BLaER1 treated with 17β-estradiol and CSF1 and Interleukin-3, amounts not matched to agents 10 nM and 100 nM (cell line): ENCODE data around the gene AKAP6.

Experiments used
- H3K27ac ChIP-seq, 11 experiments: shearing (Covaris generic); formaldehyde crosslinking; 2 replicates each; pipeline ENCODE4 v1.8.1; 2022
- H3K27me3 ChIP-seq, 11 experiments: shearing (Covaris generic); formaldehyde crosslinking; 2 replicates each; pipeline ENCODE4 v1.8.1; 2022
- H3K36me3 ChIP-seq, 11 experiments: shearing (Covaris generic); formaldehyde crosslinking; 2 replicates each; pipeline ENCODE4 v1.8.1; 2022
- H3K4me1 ChIP-seq, 10 experiments: shearing (Covaris generic); formaldehyde crosslinking; 2 replicates each; pipeline ENCODE4 v1.8.1; 2022
- H3K4me2 ChIP-seq, 11 experiments: shearing (Covaris generic); formaldehyde crosslinking; 2 replicates each; pipeline ENCODE4 v1.8.1; 2022
- H3K4me3 ChIP-seq, 10 experiments: shearing (Covaris generic); formaldehyde crosslinking; 2 replicates each; pipeline ENCODE4 v1.8.1; 2022
- H3K9ac ChIP-seq, 11 experiments: shearing (Covaris generic); formaldehyde crosslinking; 2 replicates each; pipeline ENCODE4 v1.8.1; 2022
- H3K9me3 ChIP-seq, 11 experiments: shearing (Covaris generic); formaldehyde crosslinking; replicated peaks in 1 of 11; 2 replicates each; pipeline ENCODE4 v1.8.1; 2022
- H4K20me1 ChIP-seq, 11 experiments: shearing (Covaris generic); formaldehyde crosslinking; 2 replicates each; pipeline ENCODE4 v1.8.1; 2022
- Cebpa-rat ChIP-seq, 11 experiments: shearing (Covaris generic); IDR thresholded peaks; 2 replicates each; pipeline ENCODE4 v1.8.1; 2022

The AKAP6 gene

DNA sequence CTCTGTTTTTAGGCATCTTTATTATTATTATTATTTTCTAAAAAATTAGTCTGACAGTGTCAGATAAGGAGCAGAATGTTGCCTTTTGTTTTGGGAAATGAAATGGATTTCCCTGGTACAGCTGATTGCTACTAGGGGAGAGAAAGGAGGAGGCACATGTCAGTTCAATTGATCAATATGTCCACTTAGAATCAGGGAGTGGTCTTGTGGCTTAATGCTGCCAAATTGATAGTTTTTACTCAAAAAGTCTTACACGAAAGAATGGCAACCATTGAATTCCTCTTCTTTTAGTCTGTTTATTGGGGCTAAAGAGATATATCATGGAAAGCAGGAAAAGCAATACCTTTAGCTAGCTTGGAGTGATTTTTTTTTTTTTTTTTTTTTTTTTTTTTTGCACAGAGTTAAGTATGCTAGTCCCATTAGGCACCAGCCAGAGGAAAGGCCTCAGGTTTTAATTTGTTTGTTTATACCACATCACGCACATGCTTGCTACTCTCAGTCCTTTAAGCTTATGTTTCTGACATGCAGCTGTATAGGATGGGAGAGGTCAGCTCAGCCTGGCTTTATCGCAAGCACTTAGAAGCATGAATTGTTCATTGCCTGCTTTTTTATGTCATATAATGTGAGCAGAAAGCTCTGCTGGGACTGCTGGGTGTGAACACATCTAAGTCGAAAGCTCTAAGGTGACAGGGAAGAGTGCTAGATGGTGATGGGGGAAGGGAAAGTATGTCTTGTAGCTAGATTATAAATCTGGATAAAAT is 1.4 kb downstream of the AKAP6 start:
- no peak for TF ChIP-seq Cebpa-rat (IDR thresholded peaks at IDR 0.05)
- Histone ChIP-seq H3K9ac (no peak overlapping the region), H3K4me3 (no peak overlapping the region), H3K27ac (no peak overlapping the region), H3K27me3 (no peaks in the 10 kb centered on the region), H3K4me2 (no peak overlapping the region), H3K36me3 (no peaks in the 10 kb centered on the region), H3K4me1 (no peaks in the 10 kb centered on the region), H3K9me3 (peaks cover 0 to 5% (median 0%) of the 10 kb centered on the region in 11 experiments; a peak in 1 of 22 replicates), H4K20me1 (no peaks in the 10 kb centered on the region)

DNA sequence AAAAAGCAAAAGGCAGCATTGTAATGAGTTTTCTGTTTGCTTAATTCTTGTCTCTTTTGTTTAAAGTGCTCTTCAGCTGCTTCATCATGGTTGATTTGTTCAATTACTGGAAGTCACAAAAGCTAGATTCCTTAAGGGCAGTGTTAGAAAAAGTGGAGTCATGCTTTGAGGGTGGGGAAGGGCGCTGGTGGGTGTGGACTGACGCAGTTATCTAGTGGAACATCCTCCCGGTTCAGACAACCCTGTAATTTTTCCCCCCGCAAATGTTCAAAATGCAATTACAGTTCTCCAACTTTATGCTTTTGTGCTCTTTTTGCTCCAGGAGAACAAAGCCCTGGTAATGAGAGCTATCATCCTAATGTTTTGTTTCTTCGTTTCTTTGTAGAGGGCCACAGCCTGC is 2.1 kb downstream of the AKAP6 start:
- H3K4me2 ChIP-seq, result no peak overlapping the region
- no peak overlapping the region for H3K9ac ChIP-seq
- H3K36me3 ChIP-seq, result no peaks in the 10 kb centered on the region
- H4K20me1 ChIP-seq, result no peaks in the 10 kb centered on the region
- no peak overlapping the region for H3K27ac ChIP-seq
- no peaks in the 10 kb centered on the region for H3K27me3 ChIP-seq
- H3K4me3 ChIP-seq, result no peak overlapping the region
- H3K9me3 ChIP-seq, result peaks cover 0 to 2% (median 0%) of the 10 kb centered on the region in 11 experiments; a peak in 1 of 22 replicates
- no peaks in the 10 kb centered on the region for H3K4me1 ChIP-seq
- TF ChIP-seq Cebpa-rat (IDR thresholded peaks at IDR 0.05), result no peak

DNA sequence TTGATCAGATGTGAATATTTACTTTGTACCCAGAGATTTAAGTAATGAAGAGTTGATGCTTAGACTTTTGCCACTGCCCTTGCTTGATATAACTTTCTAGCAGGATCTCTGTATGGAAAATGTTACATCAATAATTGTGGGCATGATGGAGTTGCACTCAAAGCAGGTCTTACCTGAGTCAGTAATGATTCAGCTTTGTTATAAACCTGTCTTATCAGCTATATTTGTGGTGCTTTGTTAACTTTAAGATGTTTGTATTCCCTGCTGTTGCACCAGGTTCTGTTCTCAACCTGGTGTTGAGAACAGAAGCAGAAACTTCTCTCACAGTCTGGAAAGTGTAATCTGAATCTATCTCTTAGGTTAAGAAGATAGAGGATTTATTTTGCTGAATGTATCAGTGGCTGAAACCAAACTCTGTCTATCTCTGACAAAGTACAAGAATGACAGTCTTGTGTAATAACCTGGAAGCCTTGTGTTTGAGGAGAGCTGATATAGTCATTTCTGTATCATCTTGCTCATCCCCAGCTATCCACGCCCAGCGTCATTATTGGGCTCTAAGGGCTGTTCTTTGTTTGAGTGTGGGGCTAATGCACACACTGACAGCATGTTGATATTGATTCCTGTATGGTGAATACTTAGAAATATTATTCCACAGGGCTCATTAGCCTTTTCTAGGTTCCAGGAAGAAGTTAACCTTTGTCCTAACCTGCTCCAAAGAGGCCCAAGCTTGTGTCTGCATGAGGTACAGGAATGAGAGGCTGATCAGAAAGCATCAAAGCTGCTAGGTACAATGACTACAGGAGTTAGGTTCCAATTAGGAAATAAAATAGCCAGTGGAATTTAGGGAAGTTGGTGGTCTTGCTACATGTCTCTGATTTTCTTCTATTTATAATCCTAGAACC is 3.6 kb downstream of the AKAP6 start:
- no peak overlapping the region for H3K9ac ChIP-seq
- no peak overlapping the region for H3K27ac ChIP-seq
- H4K20me1 ChIP-seq, result no peaks in the 10 kb centered on the region
- no peaks in the 10 kb centered on the region for H3K4me1 ChIP-seq
- H3K9me3 ChIP-seq, result no peaks in the 10 kb centered on the region
- no peak overlapping the region for H3K4me2 ChIP-seq
- H3K27me3 ChIP-seq, result no peaks in the 10 kb centered on the region
- H3K36me3 ChIP-seq, result no peaks in the 10 kb centered on the region
- no peak for TF ChIP-seq Cebpa-rat (IDR thresholded peaks at IDR 0.05)
- H3K4me3 ChIP-seq, result no peak overlapping the region

DNA sequence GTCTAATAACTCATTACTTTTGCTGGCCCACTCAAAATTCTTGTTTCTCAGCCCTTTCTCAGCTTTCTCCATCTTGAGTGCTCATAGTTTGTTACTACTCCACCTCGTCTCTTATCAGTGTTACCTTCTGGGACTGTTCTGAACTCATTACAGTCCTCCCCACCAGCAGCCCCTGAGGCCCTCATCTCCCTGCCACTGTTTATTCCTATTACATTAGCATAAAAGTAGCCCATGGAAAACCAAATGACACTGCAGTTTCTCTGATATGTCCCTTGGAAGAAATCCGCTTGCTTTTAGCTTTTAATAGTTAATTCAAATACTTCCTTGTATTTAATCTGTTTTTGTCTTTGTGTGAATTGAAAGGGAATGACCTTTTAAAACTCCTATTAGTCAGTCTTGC is 7.6 kb downstream of the AKAP6 start:
- Histone ChIP-seq H3K4me3 (no peak overlapping the region), H3K4me1 (no peaks in the 10 kb centered on the region), H3K9ac (no peak overlapping the region), H3K27ac (no peak overlapping the region), H3K4me2 (no peak overlapping the region), H4K20me1 (no peaks in the 10 kb centered on the region), H3K27me3 (no peaks in the 10 kb centered on the region), H3K9me3 (no peaks in the 10 kb centered on the region), H3K36me3 (no peaks in the 10 kb centered on the region)
- no peak for TF ChIP-seq Cebpa-rat (IDR thresholded peaks at IDR 0.05)

DNA sequence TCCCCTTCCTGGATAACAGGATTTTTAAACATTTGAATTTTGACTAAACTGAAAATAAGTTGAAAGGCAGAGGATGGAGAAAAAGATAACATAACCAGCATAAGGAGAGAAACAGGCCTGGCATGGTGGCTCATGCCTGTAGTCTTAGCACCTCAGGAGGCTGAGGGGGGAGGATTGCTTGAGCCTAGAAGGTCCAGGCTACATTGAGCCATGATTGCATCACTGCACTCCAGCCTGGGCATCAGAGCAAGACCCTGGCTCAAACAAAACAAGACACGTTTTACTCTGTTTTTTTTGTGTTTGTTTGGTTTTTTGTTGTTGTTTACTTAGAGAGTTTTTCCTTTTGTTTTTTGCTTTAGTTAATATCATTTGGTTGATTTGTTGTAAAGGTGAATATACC is 8.7 kb downstream of the AKAP6 start:
- Histone ChIP-seq H3K36me3 (no peaks in the 10 kb centered on the region), H3K9me3 (no peaks in the 10 kb centered on the region), H3K9ac (no peak overlapping the region), H4K20me1 (no peaks in the 10 kb centered on the region), H3K4me2 (no peak overlapping the region), H3K4me3 (no peak overlapping the region), H3K27me3 (no peaks in the 10 kb centered on the region), H3K27ac (no peak overlapping the region), H3K4me1 (no peaks in the 10 kb centered on the region)
- no peak for TF ChIP-seq Cebpa-rat (IDR thresholded peaks at IDR 0.05)

DNA sequence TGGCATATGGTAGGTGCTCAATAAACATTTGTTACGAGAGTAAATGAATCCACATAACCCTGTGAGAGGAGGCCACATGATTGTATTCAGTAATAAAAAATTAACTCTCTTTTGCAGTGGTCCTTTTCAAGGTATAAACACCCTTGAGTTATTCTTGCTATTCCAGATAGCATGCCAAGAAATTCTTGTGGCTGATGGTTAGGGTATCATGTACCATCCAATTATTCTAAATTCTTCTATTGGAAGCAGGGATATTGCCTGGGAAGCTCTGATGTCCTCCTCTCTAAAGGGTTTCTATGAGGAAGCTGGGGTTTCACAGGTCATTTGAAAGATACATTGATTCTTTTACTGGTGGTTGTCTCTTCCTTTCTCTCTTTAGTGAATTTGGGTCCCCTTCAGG is 10.1 kb downstream of the AKAP6 start:
- Histone ChIP-seq H3K4me1 (no peaks in the 10 kb centered on the region), H3K36me3 (no peaks in the 10 kb centered on the region), H3K4me2 (no peak overlapping the region), H3K9me3 (no peaks in the 10 kb centered on the region), H3K4me3 (no peak overlapping the region), H3K27ac (no peak overlapping the region), H4K20me1 (no peaks in the 10 kb centered on the region), H3K27me3 (no peaks in the 10 kb centered on the region), H3K9ac (no peak overlapping the region)
- no peak for TF ChIP-seq Cebpa-rat (IDR thresholded peaks at IDR 0.05)

DNA sequence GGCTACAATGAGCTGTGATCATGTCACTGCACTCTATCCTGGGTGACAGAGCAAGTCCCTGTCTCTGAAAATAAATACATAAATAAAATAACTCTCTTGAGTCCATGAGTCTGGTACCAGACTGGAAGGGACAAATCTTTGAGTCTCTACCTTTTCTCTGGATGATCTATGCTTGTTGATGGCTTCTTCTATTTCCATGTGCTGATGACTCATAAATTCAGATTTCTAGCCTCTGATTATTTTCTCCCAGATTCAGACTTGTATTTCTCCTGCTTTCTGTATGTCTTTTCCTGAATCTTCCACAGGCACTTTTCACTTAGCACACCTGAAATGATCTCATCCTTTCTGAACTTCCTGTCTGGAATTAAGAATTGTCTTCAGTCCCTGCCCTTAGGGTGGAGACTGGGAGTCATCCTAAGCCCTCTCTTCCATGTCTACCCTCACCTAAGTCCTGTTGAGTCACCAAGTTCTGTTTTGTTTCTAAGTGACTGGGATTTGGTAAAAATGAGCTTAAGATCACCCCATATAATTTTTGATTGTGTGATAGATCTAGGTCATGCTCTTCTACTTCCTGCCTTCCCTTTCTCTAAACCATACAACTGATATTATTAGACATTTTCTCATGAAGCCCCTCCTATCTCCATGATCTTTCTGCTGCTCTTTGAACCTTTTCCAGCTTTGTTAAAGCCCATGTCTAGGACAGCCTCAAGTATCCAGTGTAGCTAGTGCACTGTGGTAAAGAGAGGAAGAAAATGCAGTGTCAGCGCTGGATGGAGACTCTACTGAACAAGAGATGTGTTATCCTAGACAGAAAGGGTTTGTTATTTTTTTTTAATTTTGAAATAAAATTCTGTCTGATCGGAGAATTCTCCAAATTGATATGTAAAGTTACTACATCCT is 13.1 kb downstream of the AKAP6 start:
- no peaks in the 10 kb centered on the region for H3K27me3 ChIP-seq
- no peak overlapping the region for H3K9ac ChIP-seq
- H3K27ac ChIP-seq, result no peak overlapping the region
- no peaks in the 10 kb centered on the region for H3K9me3 ChIP-seq
- no peak overlapping the region for H3K4me2 ChIP-seq
- H3K36me3 ChIP-seq, result no peaks in the 10 kb centered on the region
- H3K4me1 ChIP-seq, result 0 out of 20 replicates have a peak, but pooled peaks cover 0 to 4% (median 0%) of the 10 kb centered on the region in 10 experiments
- no peaks in the 10 kb centered on the region for H4K20me1 ChIP-seq
- no peak overlapping the region for H3K4me3 ChIP-seq
- TF ChIP-seq Cebpa-rat (IDR thresholded peaks at IDR 0.05), result no peak

DNA sequence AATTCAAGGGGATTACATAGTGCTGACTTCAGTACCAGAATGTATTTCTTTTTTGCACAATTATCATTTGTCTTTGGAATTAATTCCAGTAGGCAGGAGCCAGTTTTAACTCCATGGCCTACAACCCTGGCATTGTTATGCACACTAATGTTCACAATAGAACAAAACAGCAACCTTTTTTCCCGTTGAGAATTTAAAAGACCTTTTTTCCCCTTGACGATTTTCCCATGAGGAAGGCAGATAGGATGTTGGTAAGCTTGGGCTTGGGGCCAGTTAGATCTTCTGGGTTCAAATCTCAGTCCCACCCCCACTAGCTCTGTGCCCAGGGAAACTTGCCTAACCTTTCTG is 13.7 kb downstream of the AKAP6 start:
- Histone ChIP-seq H4K20me1 (no peaks in the 10 kb centered on the region), H3K4me1 (0 out of 20 replicates have a peak, but pooled peaks cover 0 to 4% (median 0%) of the 10 kb centered on the region in 10 experiments), H3K27ac (no peak overlapping the region), H3K27me3 (no peaks in the 10 kb centered on the region), H3K9me3 (no peaks in the 10 kb centered on the region), H3K9ac (no peak overlapping the region), H3K4me2 (no peak overlapping the region), H3K4me3 (no peak overlapping the region), H3K36me3 (no peaks in the 10 kb centered on the region)
- no peak for TF ChIP-seq Cebpa-rat (IDR thresholded peaks at IDR 0.05)

DNA sequence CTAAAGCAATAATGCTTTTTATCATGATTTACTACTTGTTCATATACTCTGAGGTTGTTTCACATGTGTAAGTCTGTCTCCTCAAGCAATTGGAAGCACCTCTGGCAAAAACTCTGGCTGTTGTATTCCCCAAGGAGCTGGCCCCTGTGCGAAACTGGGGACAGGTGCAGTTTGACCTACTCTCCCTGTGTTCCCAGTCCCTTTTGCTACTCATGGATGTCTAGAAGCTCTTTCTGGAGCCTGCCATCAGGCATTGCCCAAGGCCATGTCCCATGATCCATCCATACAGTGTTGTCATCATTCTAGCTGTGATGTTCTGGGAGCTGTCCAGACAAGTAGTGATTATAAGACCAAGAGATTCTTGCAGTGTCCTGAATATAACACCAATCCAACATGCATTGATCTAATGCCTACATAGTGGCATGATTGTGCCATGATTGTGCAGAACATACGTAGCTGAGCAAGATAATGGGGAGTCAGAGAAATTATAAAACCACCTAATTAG is 14.9 kb downstream of the AKAP6 start:
- Histone ChIP-seq H4K20me1 (no peaks in the 10 kb centered on the region), H3K36me3 (no peaks in the 10 kb centered on the region), H3K9me3 (no peaks in the 10 kb centered on the region), H3K27ac (no peak overlapping the region), H3K9ac (no peak overlapping the region), H3K4me3 (no peak overlapping the region), H3K27me3 (no peaks in the 10 kb centered on the region), H3K4me2 (no peak overlapping the region), H3K4me1 (0 out of 20 replicates have a peak, but pooled peaks cover 0 to 4% (median 0%) of the 10 kb centered on the region in 10 experiments)
- TF ChIP-seq Cebpa-rat (IDR thresholded peaks at IDR 0.05), result no peak
